GM12878 (cell line): Measurements from ENCODE around the gene PSMB9. TPM values are rescaled to one million over a fixed set of nuclear protein-coding genes. Genes with fewer than 3 reads are reported as not detected.

Experiments used
- BMI1 ChIP-seq: fragments of 450-650 bp; IDR thresholded peaks from 2 replicates; pipeline ENCODE4 v1.6.1; 2016; ENCODE audit warnings: mild to moderate bottlenecking, moderate library complexity, borderline replicate concordance
- GABPA ChIP-seq: IDR thresholded peaks from 2 replicates; pipeline ENCODE4 v1.6.1; 2014; ENCODE audit warnings: antibody characterized with exemption, low read depth, mild to moderate bottlenecking, inconsistent platforms
- IRF4 ChIP-seq: IDR thresholded peaks from 2 replicates; pipeline ENCODE4 v1.6.1; 2011; ENCODE audit warnings: low read depth, low read length
- MAX ChIP-seq: IDR thresholded peaks from 2 replicates; pipeline ENCODE4 v1.6.1; 2012; ENCODE audit warnings: low read depth, low read length, improper control_type of control experiment
- NFIC ChIP-seq: IDR thresholded peaks from 2 replicates; pipeline ENCODE4 v1.6.1; 2012; ENCODE audit warnings: low read depth, mild to moderate bottlenecking, inconsistent platforms, low read length, moderate library complexity
- NR2F1 ChIP-seq: fragments of 450-650 bp; conservative IDR thresholded peaks from 2 replicates; pipeline ENCODE4 v1.6.1; 2017; ENCODE audit warnings: mild to moderate bottlenecking
- POLR2A ChIP-seq: IDR thresholded peaks from 2 replicates; pipeline ENCODE4 v1.6.1; 2011; ENCODE audit warnings: low read depth, mild to moderate bottlenecking, low read length
- POLR2AphosphoS2 ChIP-seq: IDR thresholded peaks from 2 replicates; pipeline ENCODE4 v1.6.1; 2011; ENCODE audit warnings: low read depth, mild to moderate bottlenecking, low read length, improper control_type of control experiment, moderate library complexity
- POU2F2 ChIP-seq: IDR thresholded peaks from 3 replicates; pipeline ENCODE4 v1.6.1; 2011; ENCODE audit warnings: low read depth, mild to moderate bottlenecking, low read length, borderline replicate concordance
- RBBP5 ChIP-seq: fragments of 200-600 bp; sonication (generic); conservative IDR thresholded peaks from 2 replicates; pipeline ENCODE4 v1.6.1; 2016
- RCOR1 ChIP-seq: conservative IDR thresholded peaks from 2 replicates; pipeline ENCODE4 v1.6.1; 2012; ENCODE audit warnings: low read depth, low read length, improper control_type of control experiment
- RFX5 ChIP-seq: IDR thresholded peaks from 2 replicates; pipeline ENCODE4 v1.6.1; 2011; ENCODE audit warnings: low read depth, low read length, improper control_type of control experiment
- RUNX3 ChIP-seq: IDR thresholded peaks from 2 replicates; pipeline ENCODE4 v1.6.1; 2012; ENCODE audit warnings: low read length, inconsistent platforms
- SRF ChIP-seq, 2 experiments: IDR thresholded peaks; 2 replicates each; pipeline ENCODE4 v1.6.1; 2011; ENCODE audit warnings: low read depth in 2 of 2, low read length in 2 of 2, mild to moderate bottlenecking in 1 of 2, moderate library complexity in 1 of 2
- STAT1 ChIP-seq: fragments of 450-650 bp; conservative IDR thresholded peaks from 2 replicates; pipeline ENCODE4 v1.6.1; 2014; ENCODE audit warnings: antibody characterized with exemption, mild to moderate bottlenecking
- SUZ12 ChIP-seq: fragments of 200-600 bp; sonication (generic); IDR thresholded peaks from one replicate; pipeline ENCODE4 v1.6.1; 2018; ENCODE audit warnings: antibody characterized with exemption, mild to moderate bottlenecking; ENCODE audit not compliant: unreplicated experiment
- TAF1 ChIP-seq: IDR thresholded peaks from 2 replicates; pipeline ENCODE4 v1.6.1; 2011; ENCODE audit warnings: mild to moderate bottlenecking, low read depth, low read length, borderline replicate concordance
- TBL1XR1 ChIP-seq: IDR thresholded peaks from 2 replicates; pipeline ENCODE4 v1.6.1; 2012; ENCODE audit warnings: low read depth, low read length, improper control_type of control experiment
- TCF3 ChIP-seq: IDR thresholded peaks from 2 replicates; pipeline ENCODE4 v1.6.1; 2012; ENCODE audit warnings: low read depth, mild to moderate bottlenecking, low read length, borderline replicate concordance; ENCODE audit not compliant: insufficient read depth
- ZBTB40 ChIP-seq: fragments of 450-650 bp; IDR thresholded peaks from 2 replicates; pipeline ENCODE4 v1.6.1; 2016; ENCODE audit warnings: mild to moderate bottlenecking, moderate library complexity, borderline replicate concordance
- ZNF207 ChIP-seq: fragments of 450-650 bp; IDR thresholded peaks from 2 replicates; pipeline ENCODE4 v1.6.1; 2014; ENCODE audit warnings: antibody characterized with exemption, mild to moderate bottlenecking, borderline replicate concordance
- ZNF274 ChIP-seq: IDR thresholded peaks from one replicate; pipeline ENCODE4 v1.8.0; 2011; ENCODE audit not compliant: insufficient read length, insufficient read depth
- polyA plus RNA-seq, 11 experiments: library from polyadenylated mRNA; depleted of rRNA in 4 of 11; unstranded in 6 of 11; stranded (reverse) in 5 of 11; fragments of >200 nt; fragmentation: Nextera tagmentation in 4 of 11; fragmentation: Illumina TruSeq in 1 of 11; extraction: Ambion mirVana in 4 of 11; extraction: Trizol in 1 of 11; gene quantifications; 1 replicate in 1 of 11; 2 replicates in 10 of 11; pipeline versions ENCODE4 v1.2.1 to v1.2.3, GENCODE V29; 2011 to 2016; ENCODE audit warnings: inconsistent platforms in 2 of 11, missing spikeins in 2 of 11, low read depth in 1 of 11
- total RNA-seq, 4 experiments: library from RNA; depleted of rRNA in 3 of 4; stranded (reverse); fragments of >200 nt in 3 of 4; fragmentation: Illumina TruSeq in 1 of 4; extraction: Trizol in 1 of 4; gene quantifications; 2 replicates each; pipeline versions ENCODE4 v1.2.1 to v1.2.3, GENCODE V29; 2013 to 2021
- TF ChIP-seq, protein P1 (sequence below): fragments of 450-650 bp; conservative IDR thresholded peaks from 2 replicates; pipeline ENCODE4 v1.6.1; 2017; ENCODE audit warnings: mild to moderate bottlenecking, moderate library complexity
- TF ChIP-seq, protein P2 (sequence below): fragments of 150-350 bp; IDR thresholded peaks from 2 replicates; pipeline ENCODE4 v1.6.1; 2016; ENCODE audit warnings: low read depth, low read length

PSMB9 gene
- total and polyA plus RNA-seq, 10 of the 15 experiments (the other 5 are each of a cell fraction or from before 2014, with no cell fraction given) = 167 to 517 (median 275) TPM

GRCh38 chr6:32815996-32816395 is 38.0 kb upstream of the PSMB9 start (continued):
- TF ChIP-seq TCF3 (no peak), RBBP5 (no peak), SUZ12 (no peak), POLR2A (no peak; the same call in 1 of the 2 replicates), POU2F2 (no peak), NFIC (0 out of 2 replicates have a peak, but pooled peaks have one; percentile 20), MAX (no peak), IRF4 (no peak), SRF (IDR thresholded peaks at IDR 0.05; ENCODE audit: low read depth in 2 of 2, low read length in 2 of 2) (no peak), ZNF274 (no peak), ZNF207 (no peak), RFX5 (0 out of 2 replicates have a peak, but pooled peaks have one; percentile 47), RCOR1 (no peak), BMI1 (0 out of 2 replicates have a peak, but pooled peaks have one; percentile 5), ZBTB40 (no peak), NR2F1 (no peak; the same call in 1 of the 2 replicates), RUNX3 (no peak; the same call in 1 of the 2 replicates), TBL1XR1 (no peak), TAF1 (no peak), GABPA (no peak), STAT1 (no peak), POLR2AphosphoS2 (no peak)
- TF ChIP-seq, protein P1, sequence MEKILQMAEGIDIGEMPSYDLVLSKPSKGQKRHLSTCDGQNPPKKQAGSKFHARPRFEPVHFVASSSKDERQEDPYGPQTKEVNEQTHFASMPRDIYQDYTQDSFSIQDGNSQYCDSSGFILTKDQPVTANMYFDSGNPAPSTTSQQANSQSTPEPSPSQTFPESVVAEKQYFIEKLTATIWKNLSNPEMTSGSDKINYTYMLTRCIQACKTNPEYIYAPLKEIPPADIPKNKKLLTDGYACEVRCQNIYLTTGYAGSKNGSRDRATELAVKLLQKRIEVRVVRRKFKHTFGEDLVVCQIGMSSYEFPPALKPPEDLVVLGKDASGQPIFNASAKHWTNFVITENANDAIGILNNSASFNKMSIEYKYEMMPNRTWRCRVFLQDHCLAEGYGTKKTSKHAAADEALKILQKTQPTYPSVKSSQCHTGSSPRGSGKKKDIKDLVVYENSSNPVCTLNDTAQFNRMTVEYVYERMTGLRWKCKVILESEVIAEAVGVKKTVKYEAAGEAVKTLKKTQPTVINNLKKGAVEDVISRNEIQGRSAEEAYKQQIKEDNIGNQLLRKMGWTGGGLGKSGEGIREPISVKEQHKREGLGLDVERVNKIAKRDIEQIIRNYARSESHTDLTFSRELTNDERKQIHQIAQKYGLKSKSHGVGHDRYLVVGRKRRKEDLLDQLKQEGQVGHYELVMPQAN = no peak
- TF ChIP-seq, protein P2, sequence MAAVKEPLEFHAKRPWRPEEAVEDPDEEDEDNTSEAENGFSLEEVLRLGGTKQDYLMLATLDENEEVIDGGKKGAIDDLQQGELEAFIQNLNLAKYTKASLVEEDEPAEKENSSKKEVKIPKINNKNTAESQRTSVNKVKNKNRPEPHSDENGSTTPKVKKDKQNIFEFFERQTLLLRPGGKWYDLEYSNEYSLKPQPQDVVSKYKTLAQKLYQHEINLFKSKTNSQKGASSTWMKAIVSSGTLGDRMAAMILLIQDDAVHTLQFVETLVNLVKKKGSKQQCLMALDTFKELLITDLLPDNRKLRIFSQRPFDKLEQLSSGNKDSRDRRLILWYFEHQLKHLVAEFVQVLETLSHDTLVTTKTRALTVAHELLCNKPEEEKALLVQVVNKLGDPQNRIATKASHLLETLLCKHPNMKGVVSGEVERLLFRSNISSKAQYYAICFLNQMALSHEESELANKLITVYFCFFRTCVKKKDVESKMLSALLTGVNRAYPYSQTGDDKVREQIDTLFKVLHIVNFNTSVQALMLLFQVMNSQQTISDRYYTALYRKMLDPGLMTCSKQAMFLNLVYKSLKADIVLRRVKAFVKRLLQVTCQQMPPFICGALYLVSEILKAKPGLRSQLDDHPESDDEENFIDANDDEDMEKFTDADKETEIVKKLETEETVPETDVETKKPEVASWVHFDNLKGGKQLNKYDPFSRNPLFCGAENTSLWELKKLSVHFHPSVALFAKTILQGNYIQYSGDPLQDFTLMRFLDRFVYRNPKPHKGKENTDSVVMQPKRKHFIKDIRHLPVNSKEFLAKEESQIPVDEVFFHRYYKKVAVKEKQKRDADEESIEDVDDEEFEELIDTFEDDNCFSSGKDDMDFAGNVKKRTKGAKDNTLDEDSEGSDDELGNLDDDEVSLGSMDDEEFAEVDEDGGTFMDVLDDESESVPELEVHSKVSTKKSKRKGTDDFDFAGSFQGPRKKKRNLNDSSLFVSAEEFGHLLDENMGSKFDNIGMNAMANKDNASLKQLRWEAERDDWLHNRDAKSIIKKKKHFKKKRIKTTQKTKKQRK = no peak
